HepG2 (cell line): ENCODE results near the gene PCSK2. TPM values are rescaled to one million over a fixed set of nuclear protein-coding genes. Genes with fewer than 3 reads are reported as not detected.

ENCODE experiments used
- ATAC-seq: fragments of 200-7000 bp; cut with Tn5 transposase; 3 replicates; pipeline ENCODE4 v1.9.1; 2020; ENCODE audit warnings: mild to moderate bottlenecking, moderate library complexity
- BruUV-seq: library from RNA; stranded (reverse); fragments of 400-500 nt; replicated peaks from 2 replicates; lab custom pipeline; 2021; lab: Mats Ljungman, UMichigan
- CTCF ChIA-PET: fragments of 300-600 bp; formaldehyde crosslinking; extraction: SDS; loops from one replicate; lab custom pipeline; 2021; ENCODE audit warnings: low total read pairs, inconsistent platforms, low intra/inter-chr PET ratio; lab: Yijun Ruan, JAX
- POLR2A ChIA-PET: fragments of 350-600 bp; sonication (Branson Sonifier 250); formaldehyde crosslinking; loops from one replicate; lab custom pipeline; 2020; ENCODE audit warnings: antibody characterized with exemption, inconsistent platforms; lab: Yijun Ruan, JAX
- DNase-seq: peaks from one replicate; pipeline ENCODE4 v3.0.0-alpha.2; 2015; ENCODE audit warnings: low spot score
- FAIRE-seq: peaks from 3 replicates; lab custom pipeline; 2011; peaks lifted over from hg19 to GRCh38; lab: Jason Lieb, UNC
- H2AFZ ChIP-seq: one replicate; pipeline ENCODE4 v1.6.1; 2011; ENCODE audit warnings: low read length, inconsistent platforms
- H3K27ac ChIP-seq: fragments of 300-600 bp; 3 replicates; pipeline ENCODE4 v1.8.0; 2011; ENCODE audit warnings: mixed run types, mild to moderate bottlenecking, mixed read lengths, low read length, inconsistent platforms; ENCODE audit not compliant: insufficient read depth; ENCODE audit errors: extremely low read length
- H3K27me3 ChIP-seq, 2 experiments: fragments of 200-600 bp in 1 of 2; 2 replicates in 1 of 2; 3 replicates in 1 of 2; pipeline versions ENCODE4 v1.6.0 to v1.8.0; 2011; ENCODE audit warnings: low read length in 2 of 2, mild to moderate bottlenecking in 2 of 2, moderate library complexity in 2 of 2, inconsistent platforms in 1 of 2; ENCODE audit not compliant: insufficient read depth in 2 of 2, control insufficient read depth in 1 of 2
- H3K36me3 ChIP-seq, 2 experiments: fragments of 200-600 bp in 1 of 2; replicated peaks in 1 of 2; 2 replicates in 1 of 2; 3 replicates in 1 of 2; pipeline versions ENCODE4 v1.5.1 to v1.8.0; 2011; ENCODE audit warnings: low read length in 2 of 2, inconsistent platforms in 1 of 2; ENCODE audit not compliant: insufficient read depth in 2 of 2, control insufficient read depth in 1 of 2
- H3K4me1 ChIP-seq: 2 replicates; pipeline ENCODE4 v1.5.1; 2012; ENCODE audit warnings: low read length, inconsistent platforms; ENCODE audit not compliant: insufficient read depth
- H3K4me2 ChIP-seq: 2 replicates; pipeline ENCODE4 v1.6.0; 2011; ENCODE audit warnings: low read depth, low read length, inconsistent platforms
- H3K4me3 ChIP-seq, 3 experiments: fragments of 200-600 bp in 1 of 3; sonication (generic), shearing (Covaris generic) in 1 of 3; replicated peaks in 1 of 3; 2 replicates each; pipeline ENCODE4 v1.5.1; 2011 to 2016; ENCODE audit warnings: low read length in 3 of 3, inconsistent platforms in 2 of 3, low read depth in 2 of 3, mild to moderate bottlenecking in 2 of 3, control low read depth in 1 of 3, mixed read lengths in 1 of 3; ENCODE audit not compliant: insufficient read depth in 1 of 3
- H3K79me2 ChIP-seq: one replicate; pipeline ENCODE4 v1.6.1; 2011; ENCODE audit warnings: low read length, inconsistent platforms; ENCODE audit not compliant: insufficient read depth
- H3K9ac ChIP-seq: 2 replicates; pipeline ENCODE4 v1.6.0; 2011; ENCODE audit warnings: mild to moderate bottlenecking, low read depth, low read length, inconsistent platforms; ENCODE audit not compliant: insufficient read depth
- H3K9me3 ChIP-seq: 2 replicates; pipeline ENCODE4 v1.5.1; 2012; ENCODE audit warnings: mild to moderate bottlenecking, low read length
- H4K20me1 ChIP-seq: 2 replicates; pipeline ENCODE4 v1.6.0; 2011; ENCODE audit warnings: inconsistent platforms, mild to moderate bottlenecking, low read length, moderate library complexity; ENCODE audit not compliant: insufficient read depth
- ATF3 ChIP-seq: sonication (generic); formaldehyde crosslinking; IDR thresholded peaks from 2 replicates; pipeline ENCODE4 v1.4.0; 2020; ENCODE audit warnings: missing genetic modification reagents
- CTCF ChIP-seq: sonication (generic); formaldehyde crosslinking; IDR thresholded peaks from 2 replicates; pipeline ENCODE4 v1.5.0; 2020; ENCODE audit warnings: mild to moderate bottlenecking, missing genetic modification reagents, moderate library complexity
- FOXK2 ChIP-seq: fragments of 450-650 bp; IDR thresholded peaks from 2 replicates; pipeline ENCODE4 v1.6.1; 2016
- KMT2A ChIP-seq: sonication (generic); formaldehyde crosslinking; IDR thresholded peaks from 2 replicates; pipeline ENCODE4 v1.4.0; 2020; ENCODE audit warnings: missing genetic modification reagents
- MAFK ChIP-seq, 2 experiments: IDR thresholded peaks in 1 of 2; conservative IDR thresholded peaks in 1 of 2; 2 replicates each; pipeline ENCODE4 v1.6.1; 2011; ENCODE audit warnings: improper control_type of control experiment in 2 of 2, low read length in 2 of 2
- NKX3-1 ChIP-seq: sonication (generic); formaldehyde crosslinking; IDR thresholded peaks from 2 replicates; pipeline ENCODE4 v1.5.0; 2020; ENCODE audit warnings: missing genetic modification reagents
- PAX8 ChIP-seq: sonication (generic); formaldehyde crosslinking; IDR thresholded peaks from 2 replicates; pipeline ENCODE4 v1.8.0; 2022; ENCODE audit warnings: mild to moderate bottlenecking, missing genetic modification reagents, borderline replicate concordance
- STAG1 ChIP-seq: sonication (generic); formaldehyde crosslinking; IDR thresholded peaks from 2 replicates; pipeline ENCODE4 v1.4.0; 2020; ENCODE audit warnings: missing genetic modification reagents
- ZBTB26 ChIP-seq: IDR thresholded peaks from 2 replicates; pipeline ENCODE4 v1.6.1; 2016; ENCODE audit warnings: missing compliant biosample characterization, missing genetic modification reagents, borderline replicate concordance
- ZNF263 ChIP-seq: sonication (generic); formaldehyde crosslinking; IDR thresholded peaks from 2 replicates; pipeline ENCODE4 v1.4.0; 2020; ENCODE audit warnings: missing genetic modification reagents
- ZNF446 ChIP-seq: sonication (generic); formaldehyde crosslinking; IDR thresholded peaks from 2 replicates; pipeline ENCODE4 v1.5.0; 2020; ENCODE audit warnings: mild to moderate bottlenecking, missing genetic modification reagents
- ZNF556 ChIP-seq: sonication (generic); formaldehyde crosslinking; IDR thresholded peaks from 2 replicates; pipeline ENCODE4 v1.4.0; 2020; ENCODE audit warnings: mild to moderate bottlenecking, missing genetic modification reagents, borderline replicate concordance
- ZNF766 ChIP-seq: sonication (generic); formaldehyde crosslinking; IDR thresholded peaks from 2 replicates; pipeline ENCODE4 v1.5.0; 2020; ENCODE audit warnings: missing genetic modification reagents, borderline replicate concordance
- WGBS: methylation state at CpG from one replicate; pipeline ENCODE4 v1.1.6; 2017; ENCODE audit warnings: low lambda C conversion rate; 5-methylcytosine and 5-hydroxymethylcytosine counted together
- in situ Hi-C: cut with HindIII; loops from 2 replicates; pipeline ENCODE4 v1.10.0; 2017; ENCODE audit warnings: low pct_unique_long_range_greater_than_20kb; ENCODE audit not compliant: extremely low pct_ligation_motif_present
- intact Hi-C: fragments of 100-400 bp; cut with micrococcal nuclease; formaldehyde crosslinking; loops from one replicate; pipeline ENCODE4 v1.10.0; 2022; ENCODE audit not compliant: unreplicated experiment
- polyA plus RNA-seq, 8 experiments: library from polyadenylated mRNA; depleted of rRNA in 3 of 8; stranded (reverse) in 7 of 8; unstranded in 1 of 8; fragments of >200 nt; fragmentation: Illumina TruSeq in 4 of 8; extraction: Trizol in 4 of 8; gene quantifications; 2 replicates each; pipeline versions ENCODE4 v1.2.1 to v1.2.3, GENCODE V29; 2011 to 2016; ENCODE audit warnings: low read depth in 4 of 8, missing spikeins in 1 of 8, mixed read lengths in 1 of 8; ENCODE audit not compliant: insufficient read depth in 1 of 8
- total RNA-seq, 5 experiments: library from RNA; depleted of rRNA; stranded (reverse); fragments of >200 nt; fragmentation: Illumina TruSeq; extraction: Trizol; gene quantifications; 2 replicates each; pipeline ENCODE4 v1.2.3, GENCODE V29; 2016; ENCODE audit warnings: low read depth in 1 of 5

PCSK2 gene
- total and polyA plus RNA-seq, 2 of the 13 experiments (the other 11 are each of a cell fraction or from before 2014, with no cell fraction given), result not detected

- H2AFZ ChIP-seq, result no peak overlapping the region
- no peak overlapping the region for H3K4me2 ChIP-seq
- WGBS, result 47% methylated on average over 13 of the region's 13 CpGs
- no TSS peak for BruUV-seq
- no peak overlapping the region for H3K27ac ChIP-seq
- H4K20me1 ChIP-seq, result no peaks in the 10 kb centered on the region
- no peaks in the 10 kb centered on the region for H3K9me3 ChIP-seq
- H3K9ac ChIP-seq, result no peak overlapping the region
- ChIA-PET CTCF (no interaction called here), POLR2A (no interaction called here)
- peaks cover 9 to 67% of the 10 kb centered on the region in 2 experiments for H3K27me3 ChIP-seq
- FAIRE-seq, result no peak
- in situ Hi-C loops (no loop called here), intact Hi-C loops (no loop called here)
- TF ChIP-seq ZNF446 (no peak), KMT2A (CRISPR knock-in tag) (no peak), NKX3-1 (CRISPR knock-in tag) (no peak), ZNF556 (CRISPR knock-in tag) (no peak), ZNF766 (CRISPR knock-in tag) (no peak)
- H3K79me2 ChIP-seq, result no peaks in the 10 kb centered on the region
- H3K4me3 ChIP-seq, result no peak overlapping the region
- H3K36me3 ChIP-seq, result no peaks in the 10 kb centered on the region
- H3K4me1 ChIP-seq, result no peaks in the 10 kb centered on the region
- no peak for ATAC-seq
- DNase-seq, result no peak
Measured at GRCh38 chr20:17498641-17499040, 271.8 kb downstream of the PCSK2 start.

GRCh38 chr20:17499041-17499440 is 272.2 kb downstream of the PCSK2 start:
- ChIA-PET POLR2A (no interaction called here), CTCF (no interaction called here)
- Histone ChIP-seq H4K20me1 (no peaks in the 10 kb centered on the region), H3K79me2 (no peaks in the 10 kb centered on the region), H2AFZ (no peak overlapping the region), H3K4me1 (no peaks in the 10 kb centered on the region), H3K4me3 (no peak overlapping the region), H3K27me3 (peaks cover 9 to 67% of the 10 kb centered on the region in 2 experiments), H3K36me3 (no peaks in the 10 kb centered on the region), H3K27ac (no peak overlapping the region), H3K9me3 (no peaks in the 10 kb centered on the region), H3K9ac (no peak overlapping the region), H3K4me2 (no peak overlapping the region)
- FAIRE-seq (no peak), DNase-seq (no peak), ATAC-seq (no peak)
- 22% methylated on average over 5 of the region's 5 CpGs for WGBS
- intact Hi-C loops, result no loop called here
- in situ Hi-C loops, result no loop called here
- no TSS peak for BruUV-seq
- TF ChIP-seq ZBTB26 (CRISPR knock-in tag), result no peak
- no peak for TF ChIP-seq STAG1 (CRISPR knock-in tag)
- no peak for TF ChIP-seq CTCF (CRISPR knock-in tag)
- TF ChIP-seq FOXK2, result no peak
- TF ChIP-seq ATF3 (CRISPR knock-in tag), result no peak
- no peak for TF ChIP-seq ZNF263
- no peak for TF ChIP-seq MAFK (conservative IDR thresholded peaks at IDR 0.05 in 1 of 2, IDR thresholded peaks at IDR 0.05 in 1 of 2; ENCODE audit: low read length in 2 of 2)
- TF ChIP-seq PAX8, result no peak
